HepG2 (cell line): ENCODE measurements around the gene WAS. TPM values are rescaled to one million over a fixed set of nuclear protein-coding genes. Genes with fewer than 3 reads are reported as not detected.

ENCODE experiments used
- ATAC-seq: fragments of 200-7000 bp; cut with Tn5 transposase; 3 replicates; pipeline ENCODE4 v1.9.1; 2020; ENCODE audit warnings: mild to moderate bottlenecking, moderate library complexity
- BruUV-seq: library from RNA; stranded (reverse); fragments of 400-500 nt; replicated peaks from 2 replicates; lab custom pipeline; 2021; lab: Mats Ljungman, UMichigan
- CTCF ChIA-PET: fragments of 300-600 bp; formaldehyde crosslinking; extraction: SDS; loops from one replicate; lab custom pipeline; 2021; ENCODE audit warnings: low total read pairs, inconsistent platforms, low intra/inter-chr PET ratio; lab: Yijun Ruan, JAX
- POLR2A ChIA-PET: fragments of 350-600 bp; sonication (Branson Sonifier 250); formaldehyde crosslinking; loops from one replicate; lab custom pipeline; 2020; ENCODE audit warnings: antibody characterized with exemption, inconsistent platforms; lab: Yijun Ruan, JAX
- DNase-seq: peaks from one replicate; pipeline ENCODE4 v3.0.0-alpha.2; 2015; ENCODE audit warnings: low spot score
- FAIRE-seq: peaks from 3 replicates; lab custom pipeline; 2011; peaks lifted over from hg19 to GRCh38; lab: Jason Lieb, UNC
- H2AFZ ChIP-seq: one replicate; pipeline ENCODE4 v1.6.1; 2011; ENCODE audit warnings: low read length, inconsistent platforms
- H3K27ac ChIP-seq: fragments of 300-600 bp; 3 replicates; pipeline ENCODE4 v1.8.0; 2011; ENCODE audit warnings: mixed run types, mild to moderate bottlenecking, mixed read lengths, low read length, inconsistent platforms; ENCODE audit not compliant: insufficient read depth; ENCODE audit errors: extremely low read length
- H3K27me3 ChIP-seq, 2 experiments: fragments of 200-600 bp in 1 of 2; 2 replicates in 1 of 2; 3 replicates in 1 of 2; pipeline versions ENCODE4 v1.6.0 to v1.8.0; 2011; ENCODE audit warnings: low read length in 2 of 2, mild to moderate bottlenecking in 2 of 2, moderate library complexity in 2 of 2, inconsistent platforms in 1 of 2; ENCODE audit not compliant: insufficient read depth in 2 of 2, control insufficient read depth in 1 of 2
- H3K36me3 ChIP-seq, 2 experiments: fragments of 200-600 bp in 1 of 2; replicated peaks in 1 of 2; 2 replicates in 1 of 2; 3 replicates in 1 of 2; pipeline versions ENCODE4 v1.5.1 to v1.8.0; 2011; ENCODE audit warnings: low read length in 2 of 2, inconsistent platforms in 1 of 2; ENCODE audit not compliant: insufficient read depth in 2 of 2, control insufficient read depth in 1 of 2
- H3K4me1 ChIP-seq: 2 replicates; pipeline ENCODE4 v1.5.1; 2012; ENCODE audit warnings: low read length, inconsistent platforms; ENCODE audit not compliant: insufficient read depth
- H3K4me2 ChIP-seq: 2 replicates; pipeline ENCODE4 v1.6.0; 2011; ENCODE audit warnings: low read depth, low read length, inconsistent platforms
- H3K4me3 ChIP-seq, 3 experiments: fragments of 200-600 bp in 1 of 3; sonication (generic), shearing (Covaris generic) in 1 of 3; replicated peaks in 1 of 3; 2 replicates each; pipeline ENCODE4 v1.5.1; 2011 to 2016; ENCODE audit warnings: low read length in 3 of 3, inconsistent platforms in 2 of 3, low read depth in 2 of 3, mild to moderate bottlenecking in 2 of 3, control low read depth in 1 of 3, mixed read lengths in 1 of 3; ENCODE audit not compliant: insufficient read depth in 1 of 3
- H3K79me2 ChIP-seq: one replicate; pipeline ENCODE4 v1.6.1; 2011; ENCODE audit warnings: low read length, inconsistent platforms; ENCODE audit not compliant: insufficient read depth
- H3K9ac ChIP-seq: 2 replicates; pipeline ENCODE4 v1.6.0; 2011; ENCODE audit warnings: mild to moderate bottlenecking, low read depth, low read length, inconsistent platforms; ENCODE audit not compliant: insufficient read depth
- H3K9me3 ChIP-seq: 2 replicates; pipeline ENCODE4 v1.5.1; 2012; ENCODE audit warnings: mild to moderate bottlenecking, low read length
- H4K20me1 ChIP-seq: 2 replicates; pipeline ENCODE4 v1.6.0; 2011; ENCODE audit warnings: inconsistent platforms, mild to moderate bottlenecking, low read length, moderate library complexity; ENCODE audit not compliant: insufficient read depth
- AGO2 ChIP-seq: fragments of 200-400 bp; formaldehyde crosslinking; optimal IDR thresholded peaks from 2 replicates; pipeline ENCODE3; 2017; ENCODE audit warnings: mild to moderate bottlenecking, low read depth, low read length, moderate library complexity
- CHD4 ChIP-seq: fragments of 200-600 bp; sonication (generic); IDR thresholded peaks from 2 replicates; pipeline ENCODE4 v1.7.0; 2017; ENCODE audit warnings: mild to moderate bottlenecking, low read length, borderline replicate concordance
- FIP1L1 ChIP-seq: fragments of 200-400 bp; formaldehyde crosslinking; IDR thresholded peaks from 2 replicates; pipeline ENCODE4 v1.6.1; 2018; ENCODE audit warnings: low read depth, mild to moderate bottlenecking, low read length, moderate library complexity, borderline replicate concordance; ENCODE audit not compliant: insufficient read depth
- NFE2 ChIP-seq: sonication (generic); formaldehyde crosslinking; IDR thresholded peaks from 2 replicates; pipeline ENCODE4 v1.4.0; 2020; ENCODE audit warnings: missing genetic modification reagents
- ZNF629 ChIP-seq: sonication (generic); formaldehyde crosslinking; conservative IDR thresholded peaks from 2 replicates; pipeline ENCODE4 v1.5.0; 2020; ENCODE audit warnings: missing genetic modification reagents
- WGBS: methylation state at CpG from one replicate; pipeline ENCODE4 v1.1.6; 2017; ENCODE audit warnings: low lambda C conversion rate; 5-methylcytosine and 5-hydroxymethylcytosine counted together
- in situ Hi-C: cut with HindIII; loops from 2 replicates; pipeline ENCODE4 v1.10.0; 2017; ENCODE audit warnings: low pct_unique_long_range_greater_than_20kb; ENCODE audit not compliant: extremely low pct_ligation_motif_present
- intact Hi-C: fragments of 100-400 bp; cut with micrococcal nuclease; formaldehyde crosslinking; loops from one replicate; pipeline ENCODE4 v1.10.0; 2022; ENCODE audit not compliant: unreplicated experiment
- polyA plus RNA-seq, 8 experiments: library from polyadenylated mRNA; depleted of rRNA in 3 of 8; stranded (reverse) in 7 of 8; unstranded in 1 of 8; fragments of >200 nt; fragmentation: Illumina TruSeq in 4 of 8; extraction: Trizol in 4 of 8; gene quantifications; 2 replicates each; pipeline versions ENCODE4 v1.2.1 to v1.2.3, GENCODE V29; 2011 to 2016; ENCODE audit warnings: low read depth in 4 of 8, missing spikeins in 1 of 8, mixed read lengths in 1 of 8; ENCODE audit not compliant: insufficient read depth in 1 of 8
- total RNA-seq, 5 experiments: library from RNA; depleted of rRNA; stranded (reverse); fragments of >200 nt; fragmentation: Illumina TruSeq; extraction: Trizol; gene quantifications; 2 replicates each; pipeline ENCODE4 v1.2.3, GENCODE V29; 2016; ENCODE audit warnings: low read depth in 1 of 5
- TF ChIP-seq, protein P1 (sequence below): sonication (generic); formaldehyde crosslinking; IDR thresholded peaks from 2 replicates; pipeline ENCODE4 v1.5.1; 2020; ENCODE audit warnings: mild to moderate bottlenecking, moderate library complexity, missing genetic modification reagents

The WAS gene
- total and polyA plus RNA-seq, 2 of the 13 experiments (the other 11 are each of a cell fraction or from before 2014, with no cell fraction given) = 0.11 TPM; not detected in 1

DNA sequence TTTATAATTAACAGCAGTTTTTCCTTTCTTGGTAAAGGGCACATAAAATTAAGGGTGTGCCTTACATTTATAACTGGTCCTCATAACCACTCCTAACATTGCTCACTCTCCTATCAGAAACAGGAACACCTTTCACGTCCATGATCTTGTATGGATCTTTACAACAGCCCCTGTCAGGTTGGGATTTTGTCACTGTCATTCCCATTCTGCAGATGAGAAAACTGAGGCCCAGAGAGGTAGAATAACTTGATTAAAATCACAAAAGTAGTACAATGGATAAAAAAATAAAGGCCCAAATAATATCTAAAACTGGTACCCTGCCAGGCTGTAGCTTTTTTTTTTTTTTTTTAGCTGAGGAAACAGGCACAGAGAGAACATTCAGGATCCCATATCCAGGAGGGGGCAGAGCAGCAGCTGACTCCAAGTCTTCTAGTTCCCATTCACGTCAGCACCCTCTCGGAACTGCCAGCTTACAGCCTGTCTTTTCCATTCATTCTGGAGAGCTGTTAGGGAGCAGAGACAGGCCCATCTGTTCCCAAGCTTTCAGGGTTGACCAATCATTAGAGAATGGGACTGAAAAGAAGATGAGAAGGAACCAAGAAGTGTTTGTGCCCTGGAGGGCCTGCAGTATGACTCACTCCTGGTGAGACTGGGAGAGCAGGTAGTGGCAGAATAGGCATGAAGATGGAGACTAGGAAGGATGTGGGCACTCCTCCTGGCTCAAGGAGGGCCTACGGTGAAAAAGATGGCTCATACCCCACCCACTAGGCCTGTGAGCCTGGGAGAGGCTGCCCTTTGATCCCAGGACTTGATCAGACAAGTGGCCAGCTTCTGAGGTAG, 20.3 kb downstream of the WAS start:
- ATAC-seq = no peak
- BruUV-seq = no TSS peak

DNA sequence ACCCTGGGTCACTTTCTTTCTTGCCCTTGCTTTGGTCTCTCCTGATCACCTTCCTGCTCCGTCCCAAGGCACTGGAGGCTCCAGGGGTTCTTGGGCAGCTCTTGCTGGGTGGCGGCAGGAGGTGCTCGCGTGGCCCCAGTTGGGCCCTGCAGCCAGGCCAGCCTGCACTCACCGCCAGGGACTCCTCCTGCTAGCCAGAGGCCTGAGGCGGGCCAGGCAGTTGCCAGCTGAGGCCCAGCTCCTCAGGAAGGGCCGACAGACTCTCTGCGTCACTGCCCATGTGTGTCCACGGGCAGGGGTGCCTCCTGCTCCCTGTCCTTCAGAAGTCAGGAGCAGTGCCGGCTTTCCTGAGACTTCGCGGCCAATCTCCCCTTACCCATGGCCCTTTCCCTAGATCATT, 22.3 kb downstream of the WAS start:
- POLR2A ChIA-PET = no interaction called here
- no peak overlapping the region for H2AFZ ChIP-seq
- in situ Hi-C loops = no loop called here

More for the DNA sequence above, 20.3 kb downstream of the WAS start:
- CTCF ChIA-PET = no interaction called here
- H3K36me3 ChIP-seq = peaks cover 6 to 13% of the 10 kb centered on the region in 2 experiments; a peak in 4 of 5 replicates
- H3K4me2 ChIP-seq = 0 out of 2 replicates have a peak overlapping the region, but pooled peaks have one; percentile 7
- TF ChIP-seq FIP1L1 = no peak
- TF ChIP-seq CHD4 = peak; percentile 46; the same call in 1 of the 2 replicates
- TF ChIP-seq ZNF629 (CRISPR knock-in tag) = peak; percentile 88
- POLR2A ChIA-PET = interaction anchor here (1.1 to 1.8 kb wide), 3 partner anchors 9 to 34 kb away, joined by 4 to 17 read pairs (median 6); no protein-coding TSS in a partner anchor
- FAIRE-seq (no peak), DNase-seq (no peak)
- H4K20me1 ChIP-seq = no peaks in the 10 kb centered on the region
- in situ Hi-C loops = no loop called here
- no peak overlapping the region for H3K4me3 ChIP-seq
- H3K79me2 ChIP-seq = no peaks in the 10 kb centered on the region
- H3K9ac ChIP-seq = no peak overlapping the region
- WGBS = 74% methylated on average over 4 of the region's 4 CpGs
- intact Hi-C loops = loop anchor here (2.0 kb wide), 1 partner anchor 47 kb away; no protein-coding TSS in a partner anchor
- H3K27ac ChIP-seq = no peak overlapping the region
- H3K27me3 ChIP-seq = no peaks in the 10 kb centered on the region
- peaks cover 22% of the 10 kb centered on the region for H3K4me1 ChIP-seq
- H2AFZ ChIP-seq = no peak overlapping the region
- H3K9me3 ChIP-seq = no peaks in the 10 kb centered on the region

More for the DNA sequence above, 22.3 kb downstream of the WAS start:
- H3K36me3 ChIP-seq = peaks cover 5 to 7% of the 10 kb centered on the region in 2 experiments; a peak in 4 of 5 replicates
- ATAC-seq (no peak), DNase-seq (no peak), FAIRE-seq (no peak)
- no peak overlapping the region for H3K4me2 ChIP-seq
- H3K4me1 ChIP-seq = peaks cover 30% of the 10 kb centered on the region
- CTCF ChIA-PET = no interaction called here
- no peak overlapping the region for H3K4me3 ChIP-seq
- no peaks in the 10 kb centered on the region for H4K20me1 ChIP-seq
- H3K27ac ChIP-seq = no peak overlapping the region
- intact Hi-C loops = no loop called here
- H3K27me3 ChIP-seq = no peaks in the 10 kb centered on the region
- BruUV-seq = no TSS peak
- no peak for TF ChIP-seq NFE2 (CRISPR knock-in tag)
- TF ChIP-seq AGO2 = peak; percentile 55
- TF ChIP-seq, protein P1, sequence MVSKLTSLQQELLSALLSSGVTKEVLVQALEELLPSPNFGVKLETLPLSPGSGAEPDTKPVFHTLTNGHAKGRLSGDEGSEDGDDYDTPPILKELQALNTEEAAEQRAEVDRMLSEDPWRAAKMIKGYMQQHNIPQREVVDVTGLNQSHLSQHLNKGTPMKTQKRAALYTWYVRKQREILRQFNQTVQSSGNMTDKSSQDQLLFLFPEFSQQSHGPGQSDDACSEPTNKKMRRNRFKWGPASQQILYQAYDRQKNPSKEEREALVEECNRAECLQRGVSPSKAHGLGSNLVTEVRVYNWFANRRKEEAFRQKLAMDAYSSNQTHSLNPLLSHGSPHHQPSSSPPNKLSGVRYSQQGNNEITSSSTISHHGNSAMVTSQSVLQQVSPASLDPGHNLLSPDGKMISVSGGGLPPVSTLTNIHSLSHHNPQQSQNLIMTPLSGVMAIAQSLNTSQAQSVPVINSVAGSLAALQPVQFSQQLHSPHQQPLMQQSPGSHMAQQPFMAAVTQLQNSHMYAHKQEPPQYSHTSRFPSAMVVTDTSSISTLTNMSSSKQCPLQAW (CRISPR knock-in tag) = no peak
- 100% methylated on average over 5 of the region's 12 CpGs for WGBS
- H3K79me2 ChIP-seq = no peaks in the 10 kb centered on the region
- no peak overlapping the region for H3K9ac ChIP-seq
- no peaks in the 10 kb centered on the region for H3K9me3 ChIP-seq
